Hepatocyte (in vitro differentiated cells): ENCODE results near the gene ASXL1.

Experiments used
- EZH2 ChIP-seq: fragments of 200-600 bp; sonication (generic); IDR thresholded peaks from 2 replicates; pipeline ENCODE4 v1.6.1; 2016; ENCODE audit warnings: antibody characterized with exemption, mild to moderate bottlenecking, borderline replicate concordance
- EZH2phosphoT487 ChIP-seq: fragments of 200-600 bp; sonication (generic); IDR thresholded peaks from one replicate; pipeline ENCODE4 v1.6.1; 2018; ENCODE audit warnings: antibody characterized with exemption, mild to moderate bottlenecking, low read depth, moderate library complexity; ENCODE audit not compliant: unreplicated experiment, severe bottlenecking
- TF ChIP-seq, protein P1 (sequence below): fragments of 200-600 bp; sonication (generic); IDR thresholded peaks from 2 replicates; pipeline ENCODE4 v1.5.1; 2016; ENCODE audit warnings: antibody characterized with exemption, mild to moderate bottlenecking; ENCODE audit not compliant: poor library complexity

DNA sequence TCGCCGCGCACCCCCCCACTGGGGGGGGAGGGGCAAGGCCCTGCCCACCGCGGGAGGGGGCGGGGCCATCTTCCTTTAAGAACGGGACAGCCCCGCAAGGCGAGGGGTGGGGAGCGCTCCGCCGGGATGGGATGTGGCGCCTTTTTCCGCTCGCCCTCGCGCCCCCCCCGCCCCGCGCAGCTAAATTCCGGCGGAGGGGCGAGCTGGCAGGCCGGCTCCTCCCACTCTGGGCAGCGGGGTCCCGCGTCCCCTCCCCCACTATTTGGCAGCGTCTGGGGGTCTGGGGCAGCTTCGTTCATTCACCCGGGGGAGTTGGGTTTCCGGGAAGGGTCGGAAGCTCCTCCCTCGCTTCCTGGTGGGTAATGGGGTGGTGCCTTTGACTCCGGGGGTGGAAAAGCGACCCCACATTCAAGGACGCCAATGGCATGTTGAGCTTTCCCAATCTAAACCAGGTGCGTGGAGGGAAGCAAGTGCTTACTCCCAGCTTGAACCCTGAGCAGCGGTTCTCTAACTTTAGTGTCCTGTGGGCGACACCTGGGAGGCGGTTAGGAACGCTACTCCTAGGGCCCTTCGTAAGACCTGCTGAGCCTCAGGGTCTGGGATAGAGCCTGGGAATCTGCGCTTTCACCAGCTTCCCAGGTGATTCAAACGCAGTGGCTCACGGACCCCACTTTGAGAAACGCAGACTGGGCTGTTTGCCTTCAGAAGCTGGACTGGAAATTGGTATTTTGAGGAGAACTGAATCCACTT is 927 bp downstream of the ASXL1 start:
- TF ChIP-seq EZH2phosphoT487 (no peak), EZH2 (no peak)
- TF ChIP-seq, protein P1, sequence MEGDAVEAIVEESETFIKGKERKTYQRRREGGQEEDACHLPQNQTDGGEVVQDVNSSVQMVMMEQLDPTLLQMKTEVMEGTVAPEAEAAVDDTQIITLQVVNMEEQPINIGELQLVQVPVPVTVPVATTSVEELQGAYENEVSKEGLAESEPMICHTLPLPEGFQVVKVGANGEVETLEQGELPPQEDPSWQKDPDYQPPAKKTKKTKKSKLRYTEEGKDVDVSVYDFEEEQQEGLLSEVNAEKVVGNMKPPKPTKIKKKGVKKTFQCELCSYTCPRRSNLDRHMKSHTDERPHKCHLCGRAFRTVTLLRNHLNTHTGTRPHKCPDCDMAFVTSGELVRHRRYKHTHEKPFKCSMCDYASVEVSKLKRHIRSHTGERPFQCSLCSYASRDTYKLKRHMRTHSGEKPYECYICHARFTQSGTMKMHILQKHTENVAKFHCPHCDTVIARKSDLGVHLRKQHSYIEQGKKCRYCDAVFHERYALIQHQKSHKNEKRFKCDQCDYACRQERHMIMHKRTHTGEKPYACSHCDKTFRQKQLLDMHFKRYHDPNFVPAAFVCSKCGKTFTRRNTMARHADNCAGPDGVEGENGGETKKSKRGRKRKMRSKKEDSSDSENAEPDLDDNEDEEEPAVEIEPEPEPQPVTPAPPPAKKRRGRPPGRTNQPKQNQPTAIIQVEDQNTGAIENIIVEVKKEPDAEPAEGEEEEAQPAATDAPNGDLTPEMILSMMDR = no peak
